Heart left ventricle (tissue), 16 donors: ENCODE data around the gene HOXA1. TPM values are rescaled to one million over a fixed set of nuclear protein-coding genes. Genes with fewer than 3 reads are reported as not detected.
A peak's percentile ranks its signal among the peaks of the same experiment; 100 is the strongest.

ENCODE experiments used
- ATAC-seq, 4 donors: fragments of 200-7000 bp; cut with Tn5 transposase; one replicate each; pipeline ENCODE4 v1.9.1; 2020 to 2022; ENCODE audit warnings: moderate library complexity in 4 of 4, mild to moderate bottlenecking in 3 of 4, moderate number of reproducible peaks in 1 of 4
- DNase-seq, 5 donors: peaks; one replicate each; pipeline ENCODE4 v3.0.0-alpha.2; 2020
- H3K27ac ChIP-seq, 12 donors: fragments of 200-600 bp; sonication (generic) in 4 of 12; one replicate each; pipeline versions ENCODE4 v1.5.0 to v1.8.0; 2016 to 2022; ENCODE audit warnings: mild to moderate bottlenecking in 2 of 12
- H3K27me3 ChIP-seq, 9 donors: fragments of 200-600 bp; sonication (generic) in 2 of 9; one replicate each; pipeline versions ENCODE4 v1.5.1 to v1.8.0; 2016 to 2022; ENCODE audit warnings: mild to moderate bottlenecking in 3 of 9
- H3K36me3 ChIP-seq, 9 donors: fragments of 200-600 bp; sonication (generic) in 2 of 9; one replicate each; pipeline versions ENCODE4 v1.5.0 to v1.8.0; 2018 to 2022; ENCODE audit warnings: mild to moderate bottlenecking in 2 of 9
- H3K4me1 ChIP-seq, 12 donors: fragments of 200-600 bp; sonication (generic) in 4 of 12; one replicate each; pipeline versions ENCODE4 v1.5.0 to v1.8.0; 2016 to 2022; ENCODE audit warnings: mild to moderate bottlenecking in 3 of 12
- H3K4me3 ChIP-seq, 12 donors: fragments of 200-600 bp; sonication (generic) in 4 of 12; one replicate each; pipeline versions ENCODE4 v1.5.0 to v1.8.0; 2017 to 2022; ENCODE audit warnings: mild to moderate bottlenecking in 9 of 12, moderate library complexity in 4 of 12
- H3K9me3 ChIP-seq, 12 donors: fragments of 200-600 bp; sonication (generic) in 4 of 12; one replicate each; pipeline versions ENCODE4 v1.5.0 to v1.8.0; 2016 to 2022; ENCODE audit warnings: mild to moderate bottlenecking in 1 of 12
- POLR2A ChIP-seq, 2 donors: fragments of 450-650 bp; IDR thresholded peaks; one replicate each; pipeline ENCODE4 v1.6.1; 2017; ENCODE audit warnings: antibody characterized with exemption in 2 of 2, mild to moderate bottlenecking in 2 of 2, moderate library complexity in 2 of 2
- WGBS, 4 donors: extraction: QIAGEN DNeasy Blood & Tissue Kit in 2 of 4; methylation state at CpG; one replicate each; pipeline versions ENCODE4 v1.1.5 to v1.1.7; 2013 to 2018; 5-methylcytosine and 5-hydroxymethylcytosine counted together
- intact Hi-C, 10 donors: fragments of 100-400 bp; cut with DNase I; formaldehyde crosslinking; loops; one replicate each; pipeline versions ENCODE4 v1.11.1 to v1.14.2; 2022
- polyA plus RNA-seq, 2 donors: library from polyadenylated mRNA; stranded (reverse); fragments of 200-250 nt; gene quantifications; one replicate each; pipeline ENCODE4 v1.2.3, GENCODE V29; 2013
- total RNA-seq, 9 donors: library from RNA; depleted of rRNA in 2 of 9; stranded (reverse); fragments of >200 nt in 2 of 9; fragmentation: NEBNext Ultra II Directional in 3 of 9; extraction: Animal tissue kit (Norgen Biotek cat#: 25700) in 3 of 9; gene quantifications; one replicate each; pipeline versions ENCODE4 v1.1.0 to v1.2.4, GENCODE V29; 2016 to 2023
- TF ChIP-seq, protein P1 (sequence below), 12 donors: fragments of 200-600 bp; sonication (generic) in 4 of 12; IDR thresholded peaks; one replicate each; pipeline versions ENCODE4 v1.5.0 to v1.8.0; 2018 to 2022; ENCODE audit warnings: antibody characterized with exemption in 12 of 12, mild to moderate bottlenecking in 5 of 12
- donor health status: ischemic (EF 13 %, LVEDD 7.1; RV severe dilation, severe dysfunction).
- donor health status: healthy with polysubstance abuse.
- donor health status: DM: no; HTN: yes; CAD: no.
- donor health status: DM: no; HTN: no; CAD: no.
- donor health status: ischemic (EF 25% LVEDD 6.9; RV normal size, moderate dysfunction).
- donor health status: ischemic (EF 25% LVEDD 5.7; RV mildly dilated, moderate dysfunction).
- donor health status: healthy.
- donor health status: DM: yes; HTN: yes; CAD: no.
- donor health status: ischemic (EF 35%, LVEDD 5.7; RV mildly dilated, moderate dysfunction).
- donor health status: nonischemic (EF 11% LVEDD 7.7; RV severe dilation, severe dysfunction).
- donor health status: DM: yes; HTN: yes; CAD: no.
- donor health status: PGD.
- donor health status: ischemic (EF 29% LVEDD 5.4; RV normal size, mild dysfunction).
- donor health status: nonischemic (EF 23%, LVEDD 6.1; RV moderate dilation, normal function).

HOXA1 gene
- total and polyA plus RNA-seq, 11 donors: 0.07 to 0.66 (median 0.36) TPM; not detected in 7

- no peak overlapping the region for H3K27ac ChIP-seq
These were observed 14.9 kb downstream of the HOXA1 start for GRCh38 chr7:27080844-27081436.

DNA sequence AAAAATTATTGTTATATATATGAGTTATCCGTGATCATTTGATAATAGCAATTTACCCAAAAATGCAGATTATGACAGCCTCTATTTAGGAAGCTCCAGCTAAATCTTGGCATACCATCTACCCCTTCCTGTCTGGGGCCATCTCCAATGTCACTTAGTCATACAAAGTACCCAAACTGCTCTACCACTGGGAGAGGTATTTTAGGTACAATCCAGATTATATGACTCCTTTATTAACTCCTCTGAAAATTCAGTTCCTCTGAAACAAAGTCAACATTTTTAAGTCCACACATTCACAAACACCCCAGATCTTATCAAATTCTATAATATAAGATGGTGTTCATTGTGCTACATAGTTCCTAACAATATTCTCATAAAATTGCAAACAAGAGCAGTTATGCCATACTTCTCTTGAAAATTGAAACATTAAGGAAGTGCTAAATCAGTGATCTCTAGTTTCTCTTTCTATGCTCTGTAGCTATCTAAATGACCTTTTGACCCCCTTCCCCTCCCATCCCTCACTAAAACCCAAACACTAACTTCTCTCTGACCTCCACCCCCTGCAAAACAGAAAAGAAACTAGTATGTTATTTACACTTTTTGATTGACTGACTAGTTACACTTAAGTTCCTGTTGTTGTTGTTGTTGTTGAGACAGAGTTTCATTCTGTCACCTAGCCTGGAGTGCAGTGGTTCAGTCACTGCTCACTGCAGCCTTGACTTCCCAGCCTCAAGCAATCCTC is 16.4 kb downstream of the HOXA1 start:
- TF ChIP-seq, protein P1, sequence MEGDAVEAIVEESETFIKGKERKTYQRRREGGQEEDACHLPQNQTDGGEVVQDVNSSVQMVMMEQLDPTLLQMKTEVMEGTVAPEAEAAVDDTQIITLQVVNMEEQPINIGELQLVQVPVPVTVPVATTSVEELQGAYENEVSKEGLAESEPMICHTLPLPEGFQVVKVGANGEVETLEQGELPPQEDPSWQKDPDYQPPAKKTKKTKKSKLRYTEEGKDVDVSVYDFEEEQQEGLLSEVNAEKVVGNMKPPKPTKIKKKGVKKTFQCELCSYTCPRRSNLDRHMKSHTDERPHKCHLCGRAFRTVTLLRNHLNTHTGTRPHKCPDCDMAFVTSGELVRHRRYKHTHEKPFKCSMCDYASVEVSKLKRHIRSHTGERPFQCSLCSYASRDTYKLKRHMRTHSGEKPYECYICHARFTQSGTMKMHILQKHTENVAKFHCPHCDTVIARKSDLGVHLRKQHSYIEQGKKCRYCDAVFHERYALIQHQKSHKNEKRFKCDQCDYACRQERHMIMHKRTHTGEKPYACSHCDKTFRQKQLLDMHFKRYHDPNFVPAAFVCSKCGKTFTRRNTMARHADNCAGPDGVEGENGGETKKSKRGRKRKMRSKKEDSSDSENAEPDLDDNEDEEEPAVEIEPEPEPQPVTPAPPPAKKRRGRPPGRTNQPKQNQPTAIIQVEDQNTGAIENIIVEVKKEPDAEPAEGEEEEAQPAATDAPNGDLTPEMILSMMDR (IDR thresholded peaks at IDR 0.05): no peak
- no peak for TF ChIP-seq POLR2A (IDR thresholded peaks at IDR 0.05)
- no peaks in the 10 kb centered on the region for H3K36me3 ChIP-seq
- H3K27me3 ChIP-seq: peaks cover 0 to 27% (median 0%) of the 10 kb centered on the region in 9 donors
- H3K4me1 ChIP-seq: peaks cover 0 to 6% (median 0%) of the 10 kb centered on the region in 12 donors
- DNase-seq (no peak), ATAC-seq (no peak)
- H3K4me3 ChIP-seq: no peak overlapping the region
- peaks cover 0 to 10% (median 0%) of the 10 kb centered on the region in 12 donors for H3K9me3 ChIP-seq
- intact Hi-C loops: loop anchor here in 1 of 10 donors (10.0 kb wide), 1 partner anchor 65 kb away; no protein-coding TSS in a partner anchor
- peak overlapping the region in 1 of 12 donors; percentile 18 for H3K27ac ChIP-seq
- WGBS, 4 donors: 86 to 96% (median 94%) methylated on average over 1 of the region's 1 CpG

More at GRCh38 chr7:27080844-27081436, 14.9 kb downstream of the HOXA1 start:
- Histone ChIP-seq H3K9me3 (peaks cover 0 to 2% (median 0%) of the 10 kb centered on the region in 12 donors), H3K4me1 (peaks cover 0 to 6% (median 0%) of the 10 kb centered on the region in 12 donors), H3K27me3 (peaks cover 0 to 35% (median 9%) of the 10 kb centered on the region in 9 donors), H3K4me3 (no peak overlapping the region), H3K36me3 (no peaks in the 10 kb centered on the region)
- no peak for DNase-seq
- intact Hi-C loops: no loop called here
- 43 to 47% (median 45%) methylated on average over 4 of the region's 4 CpGs for WGBS, 4 donors
- no peak for TF ChIP-seq POLR2A (IDR thresholded peaks at IDR 0.05)
- TF ChIP-seq, protein P1 (IDR thresholded peaks at IDR 0.05): no peak
- ATAC-seq: no peak

DNA sequence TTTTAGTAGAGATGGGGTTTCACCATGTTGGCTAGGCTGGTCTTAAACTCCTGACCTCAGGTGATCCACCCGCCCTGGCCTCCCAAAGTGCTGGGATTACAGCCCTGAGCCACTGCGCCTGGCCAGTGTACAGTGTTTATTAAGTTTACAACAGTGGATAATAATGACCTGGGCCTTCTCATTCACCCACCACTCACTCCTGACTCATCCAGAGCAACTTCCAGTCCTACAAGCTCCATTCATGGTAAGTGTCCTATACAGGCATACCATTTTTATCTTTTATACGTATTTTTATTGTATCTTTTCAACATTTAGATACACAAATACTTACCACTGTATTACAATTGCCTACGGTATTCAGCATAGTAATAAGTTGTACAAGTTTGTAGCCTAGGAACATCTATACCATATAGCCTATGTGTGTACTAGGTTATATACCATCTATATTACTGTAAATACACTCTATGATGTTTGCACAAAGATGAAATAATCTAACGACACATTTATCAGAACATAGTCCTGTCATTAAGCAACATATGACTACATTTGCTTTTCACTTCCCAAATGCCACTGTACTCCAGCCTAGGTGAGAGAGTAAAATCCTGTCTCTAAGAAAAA is 17.1 kb downstream of the HOXA1 start:
- Histone ChIP-seq H3K36me3 (no peaks in the 10 kb centered on the region), H3K4me3 (no peak overlapping the region), H3K4me1 (peaks cover 0 to 6% (median 0%) of the 10 kb centered on the region in 12 donors), H3K27me3 (peaks cover 0 to 29% (median 0%) of the 10 kb centered on the region in 9 donors), H3K27ac (peak overlapping the region in 1 of 12 donors; percentile 18), H3K9me3 (peaks cover 0 to 10% (median 0%) of the 10 kb centered on the region in 12 donors)
- TF ChIP-seq POLR2A (IDR thresholded peaks at IDR 0.05): no peak
- TF ChIP-seq, protein P1 (IDR thresholded peaks at IDR 0.05): no peak
- DNase-seq: no peak
- ATAC-seq: no peak
- intact Hi-C loops: loop anchor here in 1 of 10 donors (10.0 kb wide), 1 partner anchor 64 kb away; no protein-coding TSS in a partner anchor
- 90 to 95% (median 91%) methylated on average over 5 of the region's 5 CpGs for WGBS, 4 donors

- TF ChIP-seq POLR2A (IDR thresholded peaks at IDR 0.05): no peak
- TF ChIP-seq, protein P1 (IDR thresholded peaks at IDR 0.05): no peak
- Histone ChIP-seq H3K27me3 (peaks cover 0 to 37% (median 0%) of the 10 kb centered on the region in 9 donors), H3K9me3 (peaks cover 0 to 10% (median 0%) of the 10 kb centered on the region in 12 donors), H3K4me3 (no peak overlapping the region), H3K27ac (no peak overlapping the region), H3K4me1 (no peaks in the 10 kb centered on the region), H3K36me3 (no peaks in the 10 kb centered on the region)
- DNase-seq (no peak), ATAC-seq (no peak)
- intact Hi-C loops: loop anchor here in 1 of 10 donors (10.0 kb wide), 1 partner anchor 58 kb away; no protein-coding TSS in a partner anchor
These were observed 22.7 kb downstream of the HOXA1 start for GRCh38 chr7:27073076-27073475.
